ENCODE results near the gene PNKD. TPM values are rescaled to one million over a fixed set of nuclear protein-coding genes. Genes with fewer than 3 reads are reported as not detected.

Gene PNKD
- total RNA-seq, 1 experiment from 2014 or later, result 54.2 TPM

- no peak for DNase-seq (ENCODE audit: low read depth)
These were observed 45.1 kb downstream of the PNKD start for GRCh38 chr2:218315397-218315796.

- no peak for DNase-seq (ENCODE audit: low read depth)
These were observed 46.9 kb downstream of the PNKD start for GRCh38 chr2:218317303-218317630.

DNA sequence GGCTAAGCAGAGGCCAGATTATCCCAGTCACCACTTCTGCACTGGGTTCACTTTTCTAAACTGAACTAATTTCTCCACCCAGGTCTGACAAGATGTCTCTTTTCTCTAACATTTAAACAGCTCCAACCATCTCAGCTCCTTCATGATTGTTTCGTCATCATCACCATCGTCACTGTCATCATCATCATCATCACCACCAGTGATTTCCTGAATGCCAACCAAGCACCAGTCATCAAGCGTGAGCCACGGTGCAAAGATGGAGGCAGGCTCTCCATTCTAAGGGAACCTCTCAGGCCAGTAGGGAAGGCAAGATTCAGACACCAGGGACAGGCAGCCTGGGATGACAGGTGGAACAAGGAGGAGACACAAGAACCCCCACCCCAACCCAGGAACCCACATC is 47.5 kb downstream of the PNKD start:
- DNase-seq (ENCODE audit: low read depth), result no peak

DNA sequence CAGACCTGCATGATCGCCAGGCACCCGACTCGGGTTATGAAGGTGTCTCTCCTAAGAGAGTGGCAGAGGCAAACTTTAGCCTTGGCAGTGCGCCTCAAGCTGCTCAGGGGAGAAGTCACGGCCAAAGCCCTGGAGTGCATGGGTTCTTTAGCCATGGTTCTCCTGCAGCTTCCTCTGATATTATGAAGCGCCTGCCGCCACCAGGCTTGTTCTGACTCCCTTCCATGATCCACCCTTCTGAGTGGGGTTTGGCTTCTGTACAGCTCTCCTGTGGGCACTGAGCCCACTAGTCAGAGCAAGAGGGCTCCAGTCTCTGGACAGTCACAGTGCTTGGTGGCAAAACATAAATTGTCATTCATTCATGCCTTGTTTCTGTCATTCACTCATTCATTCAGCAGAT is 47.9 kb downstream of the PNKD start:
- DNase-seq (ENCODE audit: low read depth), result no peak

- DNase-seq (ENCODE audit: low read depth), result no peak
These were observed 49.6 kb downstream of the PNKD start for GRCh38 chr2:218319813-218320365.

DNA sequence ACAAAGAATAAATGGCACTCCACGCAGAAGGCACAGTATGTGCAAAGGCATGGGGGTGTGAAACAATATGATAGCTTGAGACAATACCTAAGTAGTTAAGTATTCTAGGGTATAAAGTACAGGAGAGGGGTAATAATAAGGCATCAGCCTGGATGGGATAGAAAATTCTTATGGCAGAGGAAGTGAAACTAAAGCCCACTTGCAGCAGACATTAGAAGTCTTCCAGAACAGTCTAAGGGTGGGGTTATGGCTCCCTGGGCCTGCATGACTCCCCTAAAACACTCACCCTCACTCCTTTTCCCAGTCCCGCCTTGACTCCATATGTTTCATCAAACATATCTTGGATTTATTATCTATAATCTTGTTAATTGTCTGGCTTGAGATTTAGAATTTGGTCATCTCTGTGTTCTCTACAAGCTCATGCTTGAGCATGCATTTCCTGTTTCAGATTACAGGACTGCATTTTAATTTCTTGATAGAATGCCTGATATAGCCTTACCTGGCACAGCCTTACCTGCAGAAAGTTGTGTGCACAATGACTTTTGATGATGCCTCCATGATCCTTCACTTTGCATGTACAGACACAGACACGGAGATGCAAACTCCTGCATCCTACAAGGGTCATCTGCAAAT is 50.5 kb downstream of the PNKD start:
- no peak for DNase-seq (ENCODE audit: low read depth)

GRCh38 chr2:218322768-218323525 is 52.6 kb downstream of the PNKD start:
- peak; percentile 77 for DNase-seq (ENCODE audit: low read depth)

DNA sequence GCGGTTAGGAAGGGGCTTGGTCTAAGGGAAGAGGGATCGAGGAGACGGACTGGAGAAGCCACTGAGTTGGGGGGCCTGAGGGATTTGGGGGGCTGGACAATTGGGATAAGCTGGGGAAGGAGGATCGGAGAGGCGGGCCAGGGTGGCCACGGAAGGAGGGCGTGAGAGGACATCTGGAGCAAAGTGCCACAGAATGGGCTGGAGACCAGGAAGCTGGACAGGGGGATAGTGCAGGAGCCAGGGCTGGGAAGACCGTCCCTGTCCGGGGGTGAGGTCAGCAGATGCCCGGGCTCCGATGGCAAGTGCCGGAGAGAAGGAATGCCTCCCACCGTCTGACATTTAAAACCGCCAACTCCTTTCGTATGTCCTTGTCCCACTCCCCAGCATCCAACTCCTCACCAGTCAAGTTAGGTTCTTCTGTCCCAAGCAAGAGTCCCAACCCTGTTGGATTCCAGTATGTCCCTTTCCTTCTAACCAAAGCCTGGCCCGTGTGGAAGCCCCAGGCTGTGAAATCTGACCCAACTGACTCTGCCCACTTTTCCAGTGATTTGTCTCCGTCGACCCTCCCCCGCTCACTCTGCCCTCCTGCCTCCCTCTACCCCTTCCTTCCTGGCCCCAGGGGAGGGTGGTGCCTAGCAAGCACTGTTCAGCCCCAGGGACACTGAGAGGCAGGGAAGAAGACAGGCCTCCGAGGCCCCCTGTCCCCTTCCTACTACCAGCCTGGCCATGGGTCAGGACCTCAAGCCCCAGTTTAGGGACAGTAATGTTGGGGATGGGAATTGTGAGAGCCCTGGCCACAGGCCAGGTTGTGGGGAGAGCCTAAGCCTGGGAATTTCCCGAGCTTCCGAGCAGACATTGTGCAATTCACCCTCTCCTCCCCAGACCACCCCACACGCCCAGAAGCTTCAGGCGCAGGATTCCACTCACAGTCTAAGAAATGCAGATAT is 53.5 kb downstream of the PNKD start:
- DNase-seq (ENCODE audit: low read depth), result peak; percentile 5

GRCh38 chr2:218325566-218326160 is 55.3 kb downstream of the PNKD start:
- DNase-seq (ENCODE audit: low read depth), result no peak

DNA sequence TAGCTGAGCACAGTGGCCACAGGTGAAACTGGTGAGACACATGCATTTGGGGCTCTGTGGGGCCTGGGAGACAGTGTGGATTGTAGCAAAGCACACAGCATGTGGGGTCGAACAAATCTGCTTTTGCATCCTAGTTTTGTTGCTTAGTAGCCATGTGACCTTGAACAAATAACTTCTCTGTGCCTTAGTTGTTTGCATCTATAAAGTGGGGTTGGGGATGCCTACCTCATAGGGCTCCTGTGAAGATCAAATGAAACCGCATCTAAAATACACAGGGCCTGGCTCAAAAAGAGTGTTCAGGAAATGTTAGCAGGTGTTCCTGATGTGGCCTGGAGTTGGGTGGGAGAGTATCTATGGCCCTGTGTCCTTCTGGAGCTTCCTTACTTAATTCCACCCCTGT is 56.0 kb downstream of the PNKD start:
- no peak for DNase-seq (ENCODE audit: low read depth)

- DNase-seq (ENCODE audit: low read depth), result no peak
These were observed 57.3 kb downstream of the PNKD start for GRCh38 chr2:218327451-218328210.

DNA sequence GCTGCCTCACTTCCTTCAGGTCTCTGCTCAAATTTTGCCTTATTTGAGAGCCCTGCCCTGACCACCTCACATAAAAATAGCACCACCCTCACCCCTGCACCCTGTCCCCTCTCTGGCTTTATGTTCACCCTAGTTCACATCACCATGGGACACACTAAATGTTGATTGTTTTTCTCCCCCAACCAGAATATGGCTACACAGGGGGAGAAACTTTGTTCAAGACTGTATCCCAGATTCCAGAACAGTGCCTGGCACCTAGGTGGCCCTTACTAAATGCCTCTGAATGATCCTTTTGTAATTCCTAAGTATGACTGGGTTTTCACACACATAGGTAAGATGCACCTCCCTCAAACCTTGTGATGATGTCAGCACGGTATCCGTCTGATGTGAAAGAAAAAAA is 58.0 kb downstream of the PNKD start:
- no peak for DNase-seq (ENCODE audit: low read depth)

GRCh38 chr2:218329027-218329825 is 58.9 kb downstream of the PNKD start:
- DNase-seq (ENCODE audit: low read depth), result no peak

DNA sequence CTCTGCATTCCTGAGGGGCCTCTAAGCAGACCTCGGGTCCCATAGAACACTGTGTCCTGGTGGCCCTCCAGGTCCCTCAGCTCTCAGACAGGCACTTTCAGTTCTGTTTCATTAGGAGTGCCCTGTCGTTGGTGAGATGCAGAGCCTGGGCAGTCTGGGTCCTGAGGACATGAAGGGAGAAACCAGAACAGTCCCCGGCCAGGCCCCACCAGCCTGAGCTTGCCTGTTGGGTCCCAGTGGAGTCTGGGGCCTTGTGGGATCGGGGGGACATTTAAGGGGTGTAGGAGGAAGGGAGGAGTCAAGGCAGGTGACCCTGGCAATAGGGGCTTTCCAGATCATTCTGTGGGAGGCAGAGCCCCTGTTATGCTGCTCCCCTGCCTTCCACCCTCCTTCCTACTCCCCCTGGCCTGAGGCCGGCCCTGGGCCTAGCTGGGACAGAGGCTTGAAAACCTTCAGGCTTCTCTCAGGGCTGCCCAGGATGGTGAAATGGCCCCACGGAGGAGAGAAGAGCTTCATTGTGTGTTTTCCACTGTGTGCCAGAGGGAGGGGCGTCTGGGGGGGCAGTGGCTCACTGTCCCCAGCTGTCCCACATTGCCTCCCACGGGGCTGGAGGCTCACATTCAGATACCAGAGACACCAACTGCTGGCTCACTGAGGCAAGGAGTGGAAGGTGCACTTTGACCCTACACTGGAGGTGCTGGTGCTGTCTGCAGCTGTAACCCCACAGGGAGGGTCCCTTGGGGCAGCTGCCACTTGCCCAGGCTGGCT is 59.7 kb downstream of the PNKD start:
- no peak for DNase-seq (ENCODE audit: low read depth)

GRCh38 chr2:218331745-218332144 is 61.4 kb downstream of the PNKD start:
- DNase-seq (ENCODE audit: low read depth), result no peak

DNA sequence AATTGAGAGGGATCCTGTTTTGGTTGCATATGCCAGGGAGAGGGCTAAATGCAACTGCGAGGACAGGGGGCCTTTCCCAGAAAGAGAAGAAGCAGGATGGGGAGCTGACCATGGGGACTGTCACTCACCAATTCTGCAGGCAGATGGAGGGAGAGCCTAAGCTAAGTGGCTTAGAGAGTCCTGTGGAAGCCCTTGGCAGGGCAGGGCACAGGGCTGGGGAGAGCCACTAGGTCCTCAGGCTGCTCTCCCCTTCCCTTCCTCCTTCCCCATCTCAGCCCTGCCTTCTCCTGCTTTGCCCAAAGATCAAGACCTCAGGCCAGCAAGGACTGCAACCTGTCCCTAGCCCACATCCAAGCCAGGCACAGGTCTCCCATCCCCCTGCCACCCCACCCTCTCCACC is 62.0 kb downstream of the PNKD start:
- DNase-seq (ENCODE audit: low read depth), result no peak

GRCh38 chr2:218332920-218333645 is 62.8 kb downstream of the PNKD start:
- no peak for DNase-seq (ENCODE audit: low read depth)

GRCh38 chr2:218334531-218334930 is 64.2 kb downstream of the PNKD start:
- DNase-seq (ENCODE audit: low read depth), result no peak

GRCh38 chr2:218340656-218341055 is 70.3 kb downstream of the PNKD start:
- DNase-seq (ENCODE audit: low read depth), result no peak
